ENCODE results near the gene CCKAR. TPM values are rescaled to one million over a fixed set of nuclear protein-coding genes. Genes with fewer than 3 reads are reported as not detected.

CCKAR gene
- total and polyA plus RNA-seq, 2 experiments from 2014 or later: not detected

DNA sequence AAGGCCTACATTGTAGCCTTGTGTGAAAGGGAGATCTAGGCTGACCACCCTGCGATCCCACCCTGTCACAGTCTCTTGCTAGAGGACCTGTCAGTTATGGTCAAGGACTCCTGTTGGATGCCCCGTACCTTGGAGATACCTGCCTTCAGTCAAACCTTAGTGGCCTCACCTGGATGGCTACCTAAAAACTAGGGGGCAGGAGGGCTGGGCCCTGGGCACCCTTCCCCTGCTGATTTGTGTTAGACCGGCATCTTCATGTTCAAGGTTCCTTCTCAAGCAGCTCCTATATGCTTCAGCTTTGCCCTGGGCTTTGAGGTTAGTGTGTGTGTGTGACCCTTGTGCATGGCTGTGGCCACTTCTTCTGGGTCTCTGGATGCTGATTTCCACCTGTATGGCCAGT, 35.3 kb downstream of the CCKAR start:
- Histone ChIP-seq H3K36me3 (ENCODE audit: insufficient read depth) (no peaks in the 10 kb centered on the region), H3K27me3 (ENCODE audit: insufficient read depth) (no peaks in the 10 kb centered on the region), H3K4me2 (no peak overlapping the region), H3K4me3 (no peak overlapping the region), H3K4me1 (ENCODE audit: insufficient read depth) (peaks cover 13% of the 10 kb centered on the region), H3K27ac (ENCODE audit: low read depth) (no peak overlapping the region), H4K20me1 (replicated peaks; ENCODE audit: insufficient read depth) (no peaks in the 10 kb centered on the region), H3K9me2 (ENCODE audit: insufficient read depth) (no peaks in the 10 kb centered on the region), H2AFZ (no peak overlapping the region), H3F3A (replicated peaks; ENCODE audit: low read depth) (no peaks in the 10 kb centered on the region), H3K79me2 (replicated peaks; ENCODE audit: insufficient read depth) (no peaks in the 10 kb centered on the region)
- Mint-ChIP-seq H3K4me1 (peaks cover 21% of the 10 kb centered on the region), H3K27ac (no peak overlapping the region), H3K9me3 (peaks cover 3% of the 10 kb centered on the region; the same call in 2 of the 3 replicates), H3K36me3 (ENCODE audit: low read depth) (peaks cover 7% of the 10 kb centered on the region; the same call in 2 of the 3 replicates), H3K27me3 (ENCODE audit: insufficient read depth, low read depth, poor library complexity) (peaks cover 6% of the 10 kb centered on the region), H3K4me3 (no peak overlapping the region)
- ATAC-seq (no peak), DNase-seq (ENCODE audit: low spot score) (no peak)
- TF ChIP-seq POLR2AphosphoS5 (IDR thresholded peaks at IDR 0.05; ENCODE audit: low read depth) (no peak), ZNF114 (CRISPR knock-in tag; IDR thresholded peaks at IDR 0.05) (no peak), STAT1 (IDR thresholded peaks at IDR 0.05; ENCODE audit: unreplicated experiment) (no peak), EZH2 (IDR thresholded peaks at IDR 0.05; ENCODE audit: low read depth, unreplicated experiment) (no peak), EZH2phosphoT487 (IDR thresholded peaks at IDR 0.05; ENCODE audit: unreplicated experiment) (no peak), NANOG (IDR thresholded peaks at IDR 0.05; ENCODE audit: borderline replicate concordance) (no peak), JUNB (IDR thresholded peaks at IDR 0.05; ENCODE audit: unreplicated experiment) (no peak), ZNF331 (CRISPR knock-in tag; IDR thresholded peaks at IDR 0.05; ENCODE audit: low read depth) (no peak), CREB1 (CRISPR knock-in tag; IDR thresholded peaks at IDR 0.05; ENCODE audit: low read depth) (no peak)
- TF ChIP-seq, protein P1, sequence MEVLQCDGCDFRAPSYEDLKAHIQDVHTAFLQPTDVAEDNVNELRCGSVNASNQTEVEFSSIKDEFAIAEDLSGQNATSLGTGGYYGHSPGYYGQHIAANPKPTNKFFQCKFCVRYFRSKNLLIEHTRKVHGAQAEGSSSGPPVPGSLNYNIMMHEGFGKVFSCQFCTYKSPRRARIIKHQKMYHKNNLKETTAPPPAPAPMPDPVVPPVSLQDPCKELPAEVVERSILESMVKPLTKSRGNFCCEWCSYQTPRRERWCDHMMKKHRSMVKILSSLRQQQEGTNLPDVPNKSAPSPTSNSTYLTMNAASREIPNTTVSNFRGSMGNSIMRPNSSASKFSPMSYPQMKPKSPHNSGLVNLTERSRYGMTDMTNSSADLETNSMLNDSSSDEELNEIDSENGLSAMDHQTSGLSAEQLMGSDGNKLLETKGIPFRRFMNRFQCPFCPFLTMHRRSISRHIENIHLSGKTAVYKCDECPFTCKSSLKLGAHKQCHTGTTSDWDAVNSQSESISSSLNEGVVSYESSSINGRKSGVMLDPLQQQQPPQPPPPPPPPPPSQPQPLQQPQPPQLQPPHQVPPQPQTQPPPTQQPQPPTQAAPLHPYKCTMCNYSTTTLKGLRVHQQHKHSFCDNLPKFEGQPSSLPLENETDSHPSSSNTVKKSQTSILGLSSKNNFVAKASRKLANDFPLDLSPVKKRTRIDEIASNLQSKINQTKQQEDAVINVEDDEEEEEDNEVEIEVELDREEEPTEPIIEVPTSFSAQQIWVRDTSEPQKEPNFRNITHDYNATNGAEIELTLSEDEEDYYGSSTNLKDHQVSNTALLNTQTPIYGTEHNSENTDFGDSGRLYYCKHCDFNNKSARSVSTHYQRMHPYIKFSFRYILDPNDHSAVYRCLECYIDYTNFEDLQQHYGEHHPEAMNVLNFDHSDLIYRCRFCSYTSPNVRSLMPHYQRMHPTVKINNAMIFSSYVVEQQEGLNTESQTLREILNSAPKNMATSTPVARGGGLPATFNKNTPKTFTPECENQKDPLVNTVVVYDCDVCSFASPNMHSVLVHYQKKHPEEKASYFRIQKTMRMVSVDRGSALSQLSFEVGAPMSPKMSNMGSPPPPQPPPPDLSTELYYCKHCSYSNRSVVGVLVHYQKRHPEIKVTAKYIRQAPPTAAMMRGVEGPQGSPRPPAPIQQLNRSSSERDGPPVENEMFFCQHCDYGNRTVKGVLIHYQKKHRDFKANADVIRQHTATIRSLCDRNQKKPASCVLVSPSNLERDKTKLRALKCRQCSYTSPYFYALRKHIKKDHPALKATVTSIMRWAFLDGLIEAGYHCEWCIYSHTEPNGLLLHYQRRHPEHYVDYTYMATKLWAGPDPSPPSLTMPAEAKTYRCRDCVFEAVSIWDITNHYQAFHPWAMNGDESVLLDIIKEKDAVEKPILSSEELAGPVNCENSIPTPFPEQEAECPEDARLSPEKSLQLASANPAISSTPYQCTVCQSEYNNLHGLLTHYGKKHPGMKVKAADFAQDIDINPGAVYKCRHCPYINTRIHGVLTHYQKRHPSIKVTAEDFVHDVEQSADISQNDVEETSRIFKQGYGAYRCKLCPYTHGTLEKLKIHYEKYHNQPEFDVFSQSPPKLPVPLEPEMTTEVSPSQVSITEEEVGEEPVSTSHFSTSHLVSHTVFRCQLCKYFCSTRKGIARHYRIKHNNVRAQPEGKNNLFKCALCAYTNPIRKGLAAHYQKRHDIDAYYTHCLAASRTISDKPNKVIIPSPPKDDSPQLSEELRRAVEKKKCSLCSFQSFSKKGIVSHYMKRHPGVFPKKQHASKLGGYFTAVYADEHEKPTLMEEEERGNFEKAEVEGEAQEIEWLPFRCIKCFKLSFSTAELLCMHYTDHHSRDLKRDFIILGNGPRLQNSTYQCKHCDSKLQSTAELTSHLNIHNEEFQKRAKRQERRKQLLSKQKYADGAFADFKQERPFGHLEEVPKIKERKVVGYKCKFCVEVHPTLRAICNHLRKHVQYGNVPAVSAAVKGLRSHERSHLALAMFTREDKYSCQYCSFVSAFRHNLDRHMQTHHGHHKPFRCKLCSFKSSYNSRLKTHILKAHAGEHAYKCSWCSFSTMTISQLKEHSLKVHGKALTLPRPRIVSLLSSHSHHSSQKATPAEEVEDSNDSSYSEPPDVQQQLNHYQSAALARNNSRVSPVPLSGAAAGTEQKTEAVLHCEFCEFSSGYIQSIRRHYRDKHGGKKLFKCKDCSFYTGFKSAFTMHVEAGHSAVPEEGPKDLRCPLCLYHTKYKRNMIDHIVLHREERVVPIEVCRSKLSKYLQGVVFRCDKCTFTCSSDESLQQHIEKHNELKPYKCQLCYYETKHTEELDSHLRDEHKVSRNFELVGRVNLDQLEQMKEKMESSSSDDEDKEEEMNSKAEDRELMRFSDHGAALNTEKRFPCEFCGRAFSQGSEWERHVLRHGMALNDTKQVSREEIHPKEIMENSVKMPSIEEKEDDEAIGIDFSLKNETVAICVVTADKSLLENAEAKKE (CRISPR knock-in tag; IDR thresholded peaks at IDR 0.05): no peak
- TF ChIP-seq, protein P2, sequence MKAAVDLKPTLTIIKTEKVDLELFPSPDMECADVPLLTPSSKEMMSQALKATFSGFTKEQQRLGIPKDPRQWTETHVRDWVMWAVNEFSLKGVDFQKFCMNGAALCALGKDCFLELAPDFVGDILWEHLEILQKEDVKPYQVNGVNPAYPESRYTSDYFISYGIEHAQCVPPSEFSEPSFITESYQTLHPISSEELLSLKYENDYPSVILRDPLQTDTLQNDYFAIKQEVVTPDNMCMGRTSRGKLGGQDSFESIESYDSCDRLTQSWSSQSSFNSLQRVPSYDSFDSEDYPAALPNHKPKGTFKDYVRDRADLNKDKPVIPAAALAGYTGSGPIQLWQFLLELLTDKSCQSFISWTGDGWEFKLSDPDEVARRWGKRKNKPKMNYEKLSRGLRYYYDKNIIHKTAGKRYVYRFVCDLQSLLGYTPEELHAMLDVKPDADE (IDR thresholded peaks at IDR 0.05): no peak
- TF ChIP-seq, protein P3, sequence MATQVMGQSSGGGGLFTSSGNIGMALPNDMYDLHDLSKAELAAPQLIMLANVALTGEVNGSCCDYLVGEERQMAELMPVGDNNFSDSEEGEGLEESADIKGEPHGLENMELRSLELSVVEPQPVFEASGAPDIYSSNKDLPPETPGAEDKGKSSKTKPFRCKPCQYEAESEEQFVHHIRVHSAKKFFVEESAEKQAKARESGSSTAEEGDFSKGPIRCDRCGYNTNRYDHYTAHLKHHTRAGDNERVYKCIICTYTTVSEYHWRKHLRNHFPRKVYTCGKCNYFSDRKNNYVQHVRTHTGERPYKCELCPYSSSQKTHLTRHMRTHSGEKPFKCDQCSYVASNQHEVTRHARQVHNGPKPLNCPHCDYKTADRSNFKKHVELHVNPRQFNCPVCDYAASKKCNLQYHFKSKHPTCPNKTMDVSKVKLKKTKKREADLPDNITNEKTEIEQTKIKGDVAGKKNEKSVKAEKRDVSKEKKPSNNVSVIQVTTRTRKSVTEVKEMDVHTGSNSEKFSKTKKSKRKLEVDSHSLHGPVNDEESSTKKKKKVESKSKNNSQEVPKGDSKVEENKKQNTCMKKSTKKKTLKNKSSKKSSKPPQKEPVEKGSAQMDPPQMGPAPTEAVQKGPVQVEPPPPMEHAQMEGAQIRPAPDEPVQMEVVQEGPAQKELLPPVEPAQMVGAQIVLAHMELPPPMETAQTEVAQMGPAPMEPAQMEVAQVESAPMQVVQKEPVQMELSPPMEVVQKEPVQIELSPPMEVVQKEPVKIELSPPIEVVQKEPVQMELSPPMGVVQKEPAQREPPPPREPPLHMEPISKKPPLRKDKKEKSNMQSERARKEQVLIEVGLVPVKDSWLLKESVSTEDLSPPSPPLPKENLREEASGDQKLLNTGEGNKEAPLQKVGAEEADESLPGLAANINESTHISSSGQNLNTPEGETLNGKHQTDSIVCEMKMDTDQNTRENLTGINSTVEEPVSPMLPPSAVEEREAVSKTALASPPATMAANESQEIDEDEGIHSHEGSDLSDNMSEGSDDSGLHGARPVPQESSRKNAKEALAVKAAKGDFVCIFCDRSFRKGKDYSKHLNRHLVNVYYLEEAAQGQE (IDR thresholded peaks at IDR 0.05; ENCODE audit: unreplicated experiment): no peak
- TF ChIP-seq, protein P4, sequence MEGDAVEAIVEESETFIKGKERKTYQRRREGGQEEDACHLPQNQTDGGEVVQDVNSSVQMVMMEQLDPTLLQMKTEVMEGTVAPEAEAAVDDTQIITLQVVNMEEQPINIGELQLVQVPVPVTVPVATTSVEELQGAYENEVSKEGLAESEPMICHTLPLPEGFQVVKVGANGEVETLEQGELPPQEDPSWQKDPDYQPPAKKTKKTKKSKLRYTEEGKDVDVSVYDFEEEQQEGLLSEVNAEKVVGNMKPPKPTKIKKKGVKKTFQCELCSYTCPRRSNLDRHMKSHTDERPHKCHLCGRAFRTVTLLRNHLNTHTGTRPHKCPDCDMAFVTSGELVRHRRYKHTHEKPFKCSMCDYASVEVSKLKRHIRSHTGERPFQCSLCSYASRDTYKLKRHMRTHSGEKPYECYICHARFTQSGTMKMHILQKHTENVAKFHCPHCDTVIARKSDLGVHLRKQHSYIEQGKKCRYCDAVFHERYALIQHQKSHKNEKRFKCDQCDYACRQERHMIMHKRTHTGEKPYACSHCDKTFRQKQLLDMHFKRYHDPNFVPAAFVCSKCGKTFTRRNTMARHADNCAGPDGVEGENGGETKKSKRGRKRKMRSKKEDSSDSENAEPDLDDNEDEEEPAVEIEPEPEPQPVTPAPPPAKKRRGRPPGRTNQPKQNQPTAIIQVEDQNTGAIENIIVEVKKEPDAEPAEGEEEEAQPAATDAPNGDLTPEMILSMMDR (conservative IDR thresholded peaks at IDR 0.05; ENCODE audit: low read depth in 2 of 2): no peak
